ENCODE results near the gene CDH23. TPM values are rescaled to one million over a fixed set of nuclear protein-coding genes. Genes with fewer than 3 reads are reported as not detected.
A peak's percentile ranks its signal among the peaks of the same experiment; 100 is the strongest.

The CDH23 gene
- total and polyA plus RNA-seq, 2 donors from 2014 or later = 1.1 to 6.4 TPM

DNA sequence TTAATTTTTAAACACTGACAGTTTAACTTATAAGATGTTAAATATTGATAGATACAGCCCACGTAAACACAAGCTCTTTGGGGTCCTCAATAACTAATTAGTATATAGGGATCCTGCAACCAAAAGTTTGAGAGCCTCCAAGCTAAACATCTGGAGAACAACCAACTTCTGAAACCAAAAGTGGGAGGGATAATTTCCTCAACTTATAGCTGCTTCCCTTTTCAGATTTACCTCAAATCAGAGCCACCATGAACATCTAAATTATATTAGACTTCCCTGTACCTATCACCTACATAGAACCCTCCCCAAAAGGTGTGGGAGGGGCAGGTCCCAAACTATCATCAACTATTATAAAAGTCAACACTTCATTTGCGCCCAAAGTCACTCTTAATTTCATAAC lies 445.7 kb downstream of the CDH23 start:
- TF ChIP-seq, protein P1, sequence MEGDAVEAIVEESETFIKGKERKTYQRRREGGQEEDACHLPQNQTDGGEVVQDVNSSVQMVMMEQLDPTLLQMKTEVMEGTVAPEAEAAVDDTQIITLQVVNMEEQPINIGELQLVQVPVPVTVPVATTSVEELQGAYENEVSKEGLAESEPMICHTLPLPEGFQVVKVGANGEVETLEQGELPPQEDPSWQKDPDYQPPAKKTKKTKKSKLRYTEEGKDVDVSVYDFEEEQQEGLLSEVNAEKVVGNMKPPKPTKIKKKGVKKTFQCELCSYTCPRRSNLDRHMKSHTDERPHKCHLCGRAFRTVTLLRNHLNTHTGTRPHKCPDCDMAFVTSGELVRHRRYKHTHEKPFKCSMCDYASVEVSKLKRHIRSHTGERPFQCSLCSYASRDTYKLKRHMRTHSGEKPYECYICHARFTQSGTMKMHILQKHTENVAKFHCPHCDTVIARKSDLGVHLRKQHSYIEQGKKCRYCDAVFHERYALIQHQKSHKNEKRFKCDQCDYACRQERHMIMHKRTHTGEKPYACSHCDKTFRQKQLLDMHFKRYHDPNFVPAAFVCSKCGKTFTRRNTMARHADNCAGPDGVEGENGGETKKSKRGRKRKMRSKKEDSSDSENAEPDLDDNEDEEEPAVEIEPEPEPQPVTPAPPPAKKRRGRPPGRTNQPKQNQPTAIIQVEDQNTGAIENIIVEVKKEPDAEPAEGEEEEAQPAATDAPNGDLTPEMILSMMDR (IDR thresholded peaks at IDR 0.05; ENCODE audit: borderline replicate concordance, extremely low read depth, insufficient read depth) = no peak
- intact Hi-C loops (cut with DNase I) = no loop called here
- Histone ChIP-seq H3K4me1 (ENCODE audit: control insufficient read depth in 2 of 3, insufficient read depth in 2 of 3, low read depth in 1 of 3, low read length in 3 of 3) (peaks cover 8 to 41% (median 30%) of the 10 kb centered on the region in 3 donors), H3K9me3 (ENCODE audit: control insufficient read depth in 2 of 3, insufficient read depth in 1 of 3, low read length in 3 of 3) (no peaks in the 10 kb centered on the region), H3K4me3 (ENCODE audit: low read length in 3 of 3) (no peak overlapping the region), H3K27ac (ENCODE audit: low read depth in 2 of 2, low read length in 2 of 2) (no peak overlapping the region), H3K36me3 (ENCODE audit: control insufficient read depth in 2 of 3, insufficient read depth in 3 of 3, low read length in 3 of 3) (no peaks in the 10 kb centered on the region), H3K9ac (ENCODE audit: low read length in 3 of 3) (no peak overlapping the region), H3K27me3 (ENCODE audit: control insufficient read depth, insufficient read depth, low read length) (no peaks in the 10 kb centered on the region)
- FAIRE-seq (no peak), DNase-seq (no peak)

DNA sequence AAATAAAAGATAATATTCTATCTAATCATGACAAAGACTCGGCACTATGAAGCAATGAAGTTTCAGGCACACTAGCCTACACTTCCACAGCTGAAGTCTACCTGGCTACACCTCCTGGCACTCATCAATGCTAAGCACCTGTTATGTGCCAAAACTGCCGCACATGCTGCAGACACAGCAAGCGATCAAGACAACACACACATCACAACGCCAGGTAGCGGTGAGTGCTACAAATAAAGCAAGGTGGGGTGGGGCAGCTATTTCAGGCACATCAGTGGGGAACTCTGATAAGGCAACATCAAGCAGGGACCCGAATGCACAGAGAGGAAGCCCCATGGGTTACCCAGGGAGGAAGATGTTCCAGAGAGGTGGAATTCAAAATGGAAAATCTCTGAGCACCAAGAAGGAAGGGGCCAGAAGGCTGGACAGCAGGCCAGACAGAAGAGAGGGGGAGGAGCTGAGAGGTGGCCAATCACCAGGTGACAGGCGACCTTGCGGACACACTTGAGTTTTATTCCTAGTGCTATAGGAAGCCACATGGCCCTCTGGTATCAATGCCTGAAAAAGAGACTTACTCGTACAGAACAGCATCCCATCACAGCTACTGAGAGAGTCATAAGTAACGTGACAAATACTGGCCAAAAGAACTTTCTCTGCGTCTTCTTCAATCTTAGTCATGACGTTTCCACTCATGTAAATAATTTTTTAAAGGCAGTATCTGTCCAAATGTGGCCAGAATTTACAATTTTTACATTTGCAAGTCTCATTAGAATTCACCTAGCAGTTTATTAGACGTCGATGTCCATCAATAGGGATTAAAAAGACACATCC lies 446.4 kb downstream of the CDH23 start:
- no peak overlapping the region for H3K9ac ChIP-seq (ENCODE audit: low read length in 3 of 3)
- intact Hi-C loops (cut with DNase I) = no loop called here
- H3K36me3 ChIP-seq (ENCODE audit: control insufficient read depth in 2 of 3, insufficient read depth in 3 of 3, low read length in 3 of 3) = no peaks in the 10 kb centered on the region
- FAIRE-seq (no peak), DNase-seq (peak in 1 of 5 donors; percentile 25)
- H3K27me3 ChIP-seq (ENCODE audit: control insufficient read depth, insufficient read depth, low read length) = no peaks in the 10 kb centered on the region
- no peaks in the 10 kb centered on the region for H3K9me3 ChIP-seq (ENCODE audit: control insufficient read depth in 2 of 3, insufficient read depth in 1 of 3, low read length in 3 of 3)
- H3K4me1 ChIP-seq (ENCODE audit: control insufficient read depth in 2 of 3, insufficient read depth in 2 of 3, low read depth in 1 of 3, low read length in 3 of 3) = peaks cover 3 to 39% (median 27%) of the 10 kb centered on the region in 3 donors
- H3K27ac ChIP-seq (ENCODE audit: low read depth in 2 of 2, low read length in 2 of 2) = no peak overlapping the region
- TF ChIP-seq, protein P1 (IDR thresholded peaks at IDR 0.05; ENCODE audit: borderline replicate concordance, extremely low read depth, insufficient read depth) = no peak
- H3K4me3 ChIP-seq (ENCODE audit: low read length in 3 of 3) = no peak overlapping the region

DNA sequence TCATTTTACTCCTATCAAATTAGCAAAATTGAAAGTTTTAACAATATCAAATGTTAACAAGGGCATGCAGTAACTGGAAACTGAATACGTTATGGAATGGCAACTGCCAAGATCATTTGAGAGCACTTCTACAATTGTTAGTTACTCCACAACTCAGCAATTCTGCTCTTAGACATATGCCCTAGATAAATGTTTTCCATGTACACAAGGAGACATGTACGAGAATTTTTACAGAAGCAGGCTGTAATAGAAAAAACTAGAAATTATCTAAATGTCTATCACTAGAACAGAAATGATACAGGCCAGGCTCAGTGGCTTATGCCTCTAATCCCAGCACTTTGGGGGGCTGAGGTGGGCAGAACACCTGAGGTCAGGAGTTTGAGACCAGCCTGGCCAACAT lies 447.4 kb downstream of the CDH23 start:
- TF ChIP-seq, protein P1 (IDR thresholded peaks at IDR 0.05; ENCODE audit: borderline replicate concordance, extremely low read depth, insufficient read depth) = no peak
- no peak overlapping the region for H3K9ac ChIP-seq (ENCODE audit: low read length in 3 of 3)
- FAIRE-seq (no peak), DNase-seq (peak in 1 of 5 donors; percentile 30)
- no peaks in the 10 kb centered on the region for H3K36me3 ChIP-seq (ENCODE audit: control insufficient read depth in 2 of 3, insufficient read depth in 3 of 3, low read length in 3 of 3)
- H3K27me3 ChIP-seq (ENCODE audit: control insufficient read depth, insufficient read depth, low read length) = no peaks in the 10 kb centered on the region
- no peak overlapping the region for H3K27ac ChIP-seq (ENCODE audit: low read depth in 2 of 2, low read length in 2 of 2)
- H3K9me3 ChIP-seq (ENCODE audit: control insufficient read depth in 2 of 3, insufficient read depth in 1 of 3, low read length in 3 of 3) = no peaks in the 10 kb centered on the region
- intact Hi-C loops (cut with DNase I) = no loop called here
- H3K4me1 ChIP-seq (ENCODE audit: control insufficient read depth in 2 of 3, insufficient read depth in 2 of 3, low read depth in 1 of 3, low read length in 3 of 3) = peaks cover 3 to 41% (median 30%) of the 10 kb centered on the region in 3 donors
- no peak overlapping the region for H3K4me3 ChIP-seq (ENCODE audit: low read length in 3 of 3)

All from kidney (tissue), 14 donors.